Mesendoderm (in vitro differentiated cells): Measurements from ENCODE around the gene GNA15.

Experiments used
- DNase-seq: peaks from one replicate; pipeline ENCODE4 v3.0.0; 2013
- H2AK5ac ChIP-seq: 2 replicates; pipeline ENCODE4 v1.6.1; 2013; ENCODE audit warnings: low read length, inconsistent platforms
- H2BK120ac ChIP-seq: 2 replicates; pipeline ENCODE4 v1.6.1; 2013; ENCODE audit warnings: low read depth, mild to moderate bottlenecking, low read length, moderate library complexity, mixed read lengths
- H2BK15ac ChIP-seq: replicated peaks from 2 replicates; pipeline ENCODE4 v1.6.1; 2013; ENCODE audit warnings: low read depth, mild to moderate bottlenecking, moderate library complexity
- H2BK5ac ChIP-seq: 2 replicates; pipeline ENCODE4 v1.6.1; 2013; ENCODE audit warnings: low read length, inconsistent platforms
- H3K18ac ChIP-seq: 2 replicates; pipeline ENCODE4 v1.6.1; 2013; ENCODE audit warnings: mild to moderate bottlenecking, low read length, mixed read lengths
- H3K23ac ChIP-seq: one replicate; pipeline ENCODE4 v1.6.1; 2013; ENCODE audit warnings: low read length
- H3K27ac ChIP-seq: 2 replicates; pipeline ENCODE4 v1.5.1; 2013; ENCODE audit warnings: low read depth, mild to moderate bottlenecking, inconsistent platforms, low read length, moderate library complexity
- H3K27me3 ChIP-seq: 2 replicates; pipeline ENCODE4 v1.6.1; 2013; ENCODE audit warnings: low read length, control low read depth, mild to moderate bottlenecking, inconsistent platforms; ENCODE audit not compliant: insufficient read depth, poor library complexity
- H3K36me3 ChIP-seq: 2 replicates; pipeline ENCODE4 v1.6.1; 2013; ENCODE audit warnings: low read length, inconsistent platforms; ENCODE audit not compliant: control insufficient read depth, insufficient read depth
- H3K4ac ChIP-seq: one replicate; pipeline ENCODE4 v1.6.1; 2013; ENCODE audit warnings: low read depth, mild to moderate bottlenecking, low read length, moderate library complexity
- H3K4me1 ChIP-seq: 2 replicates; pipeline ENCODE4 v1.6.1; 2013; ENCODE audit warnings: low read depth, low read length, inconsistent platforms; ENCODE audit not compliant: control insufficient read depth
- H3K4me2 ChIP-seq: 2 replicates; pipeline ENCODE4 v1.6.1; 2013; ENCODE audit warnings: low read length
- H3K4me3 ChIP-seq: 2 replicates; pipeline ENCODE4 v1.5.1; 2013; ENCODE audit warnings: mild to moderate bottlenecking, low read length
- H3K56ac ChIP-seq: one replicate; pipeline ENCODE4 v1.6.1; 2013; ENCODE audit warnings: low read length
- H3K79me1 ChIP-seq: 2 replicates; pipeline ENCODE4 v1.6.1; 2013; ENCODE audit warnings: low read length, inconsistent platforms
- H3K79me2 ChIP-seq: 2 replicates; pipeline ENCODE4 v1.6.1; 2013; ENCODE audit warnings: mild to moderate bottlenecking, low read length; ENCODE audit not compliant: control insufficient read depth, insufficient read depth
- H3K9ac ChIP-seq: 2 replicates; pipeline ENCODE4 v1.6.1; 2013; ENCODE audit warnings: low read length, inconsistent platforms
- H4K5ac ChIP-seq: one replicate; pipeline ENCODE4 v1.6.1; 2013; ENCODE audit warnings: low read length
- H4K8ac ChIP-seq: one replicate; pipeline ENCODE4 v1.6.1; 2013; ENCODE audit warnings: low read depth, mild to moderate bottlenecking, control low read depth, low read length, moderate library complexity
- WGBS: extraction: QIAGEN DNeasy Blood & Tissue Kit; methylation state at CpG from one replicate; pipeline ENCODE4 v1.1.7; 2013; ENCODE audit warnings: low lambda C conversion rate, missing lambda C conversion rate; ENCODE audit not compliant: insufficient coverage; ENCODE audit errors: extremely low coverage; 5-methylcytosine and 5-hydroxymethylcytosine counted together

GNA15 gene

DNA sequence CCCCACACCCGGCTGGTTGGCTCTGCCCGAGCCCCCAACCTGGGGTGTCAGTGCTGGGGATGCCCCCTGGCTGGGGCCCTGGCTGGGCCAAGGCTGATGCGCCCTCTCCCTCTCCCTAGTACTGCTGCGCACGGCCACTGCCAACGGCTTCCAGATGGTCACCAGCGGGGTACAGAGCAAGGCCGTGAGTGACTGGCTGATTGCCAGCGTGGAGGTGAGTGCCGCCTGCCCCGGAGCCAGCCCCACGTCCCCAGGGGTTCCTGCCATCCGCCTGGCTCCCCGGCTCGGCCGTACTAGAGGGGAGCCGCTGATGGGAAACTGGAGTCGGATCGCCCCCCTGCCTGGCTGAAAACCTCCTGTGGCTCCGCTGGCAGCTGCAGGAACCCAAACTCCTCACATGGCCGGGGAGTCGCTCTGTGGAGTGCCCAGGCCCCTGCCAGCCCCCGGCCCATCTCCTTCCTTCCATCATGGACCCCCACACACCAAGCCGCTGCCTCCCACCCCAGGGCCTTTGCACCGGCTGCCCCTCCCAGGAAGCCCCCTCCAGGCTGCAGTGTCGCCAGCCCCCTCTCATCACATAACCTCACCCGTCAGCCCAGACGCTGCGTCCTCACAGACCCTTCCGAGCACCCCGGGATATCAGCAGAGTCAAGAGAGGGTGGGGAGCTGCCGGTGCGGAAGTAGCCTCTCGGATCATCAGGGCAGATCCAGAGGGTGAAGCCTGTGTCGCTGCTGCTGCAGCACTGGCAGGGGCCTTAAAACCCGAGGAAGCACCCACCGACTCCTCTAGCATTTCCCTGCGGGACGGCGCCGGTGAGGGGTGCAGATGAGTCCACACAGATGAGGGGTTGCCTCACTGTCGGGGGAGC, 60.5 kb downstream of the GNA15 start:
- Histone ChIP-seq H3K79me1 (peaks cover 6% of the 10 kb centered on the region), H3K27me3 (no peaks in the 10 kb centered on the region), H3K4me2 (no peak overlapping the region), H2BK15ac (no peak overlapping the region), H3K9ac (no peak overlapping the region), H2AK5ac (no peak overlapping the region), H3K56ac (no peak overlapping the region), H2BK5ac (no peak overlapping the region), H3K79me2 (peaks cover 5% of the 10 kb centered on the region), H2BK120ac (no peak overlapping the region), H3K27ac (no peak overlapping the region), H4K5ac (no peak overlapping the region), H3K4ac (no peak overlapping the region), H3K4me3 (no peak overlapping the region), H3K36me3 (no peaks in the 10 kb centered on the region), H3K4me1 (no peaks in the 10 kb centered on the region), H3K18ac (no peak overlapping the region), H3K23ac (no peak overlapping the region), H4K8ac (no peak overlapping the region)
- no peak for DNase-seq
- WGBS = no CpG with 5 or more reads among the region's 42 CpGs

DNA sequence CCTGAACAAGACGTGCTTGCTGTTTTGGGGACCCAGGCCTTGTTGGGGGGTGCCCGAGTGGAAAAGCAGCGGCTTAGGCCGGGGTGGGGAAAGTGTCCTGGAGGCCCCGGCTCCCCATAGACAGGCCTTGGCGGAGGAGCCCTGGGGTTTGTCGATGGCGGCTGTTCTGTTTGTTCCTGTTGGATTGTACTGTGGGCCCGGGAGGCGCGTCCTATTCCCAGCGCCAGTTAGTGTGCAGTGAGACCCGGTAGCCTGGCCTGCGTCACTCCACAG, 61.0 kb downstream of the GNA15 start:
- Histone ChIP-seq H3K4ac (no peak overlapping the region), H3K79me1 (peaks cover 4% of the 10 kb centered on the region), H3K27ac (no peak overlapping the region), H4K5ac (no peak overlapping the region), H2BK15ac (no peak overlapping the region), H3K4me1 (no peaks in the 10 kb centered on the region), H2BK5ac (no peak overlapping the region), H3K4me2 (no peak overlapping the region), H4K8ac (no peak overlapping the region), H3K9ac (no peak overlapping the region), H3K23ac (no peak overlapping the region), H2AK5ac (no peak overlapping the region), H3K27me3 (no peaks in the 10 kb centered on the region), H3K79me2 (no peaks in the 10 kb centered on the region), H3K36me3 (no peaks in the 10 kb centered on the region), H3K56ac (no peak overlapping the region), H3K18ac (no peak overlapping the region), H2BK120ac (no peak overlapping the region), H3K4me3 (no peak overlapping the region)
- no CpG with 5 or more reads among the region's 14 CpGs for WGBS
- no peak for DNase-seq

DNA sequence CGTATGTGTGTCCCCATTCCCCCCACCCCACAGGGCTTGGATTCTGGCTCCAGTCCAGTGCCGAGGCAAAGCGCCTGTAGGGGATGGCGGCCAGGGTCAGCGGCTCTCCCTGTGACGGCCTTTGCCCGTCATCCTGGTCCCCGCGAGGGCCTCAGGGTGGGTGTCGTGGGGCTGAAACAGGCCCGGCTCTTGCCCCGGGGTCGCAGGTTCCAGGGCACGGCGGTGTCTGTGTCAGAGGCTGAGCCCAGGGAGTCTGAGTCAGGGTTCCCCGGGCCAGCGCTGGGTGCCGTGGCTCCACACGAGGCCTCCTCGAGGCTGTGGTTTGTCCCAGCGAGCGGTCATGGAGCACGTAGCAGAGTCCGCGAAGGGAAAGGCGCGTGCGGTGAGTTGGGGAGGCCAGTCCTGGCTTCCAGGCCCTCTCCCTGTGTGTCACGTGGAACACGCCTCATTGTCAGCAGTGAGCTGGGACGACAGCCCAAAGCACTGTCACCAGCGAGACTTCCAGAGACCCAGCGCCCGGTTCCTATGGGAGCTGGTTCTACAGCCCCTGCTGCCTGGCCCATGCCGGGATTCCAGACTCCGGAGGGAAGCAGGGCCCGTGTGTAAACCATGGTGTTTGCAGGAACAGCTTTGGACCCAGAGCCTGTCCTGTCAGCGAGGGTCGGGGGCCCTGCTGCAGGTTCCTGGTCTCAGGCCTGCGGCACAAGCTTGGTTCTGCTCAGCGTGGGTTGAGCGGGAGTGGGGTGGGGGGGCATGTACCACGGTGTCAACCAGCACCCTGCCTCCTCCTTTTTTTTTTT, 63.3 kb downstream of the GNA15 start:
- Histone ChIP-seq H3K4me3 (no peak overlapping the region), H3K79me1 (no peaks in the 10 kb centered on the region), H3K23ac (no peak overlapping the region), H4K5ac (no peak overlapping the region), H3K4me1 (no peaks in the 10 kb centered on the region), H3K79me2 (no peaks in the 10 kb centered on the region), H3K27ac (no peak overlapping the region), H2AK5ac (no peak overlapping the region), H3K4me2 (no peak overlapping the region), H2BK15ac (no peak overlapping the region), H2BK120ac (no peak overlapping the region), H3K9ac (no peak overlapping the region), H3K36me3 (no peaks in the 10 kb centered on the region), H3K56ac (no peak overlapping the region), H3K18ac (no peak overlapping the region), H3K4ac (no peak overlapping the region), H2BK5ac (no peak overlapping the region), H3K27me3 (no peaks in the 10 kb centered on the region), H4K8ac (no peak overlapping the region)
- WGBS = no CpG with 5 or more reads among the region's 43 CpGs
- DNase-seq = no peak

DNA sequence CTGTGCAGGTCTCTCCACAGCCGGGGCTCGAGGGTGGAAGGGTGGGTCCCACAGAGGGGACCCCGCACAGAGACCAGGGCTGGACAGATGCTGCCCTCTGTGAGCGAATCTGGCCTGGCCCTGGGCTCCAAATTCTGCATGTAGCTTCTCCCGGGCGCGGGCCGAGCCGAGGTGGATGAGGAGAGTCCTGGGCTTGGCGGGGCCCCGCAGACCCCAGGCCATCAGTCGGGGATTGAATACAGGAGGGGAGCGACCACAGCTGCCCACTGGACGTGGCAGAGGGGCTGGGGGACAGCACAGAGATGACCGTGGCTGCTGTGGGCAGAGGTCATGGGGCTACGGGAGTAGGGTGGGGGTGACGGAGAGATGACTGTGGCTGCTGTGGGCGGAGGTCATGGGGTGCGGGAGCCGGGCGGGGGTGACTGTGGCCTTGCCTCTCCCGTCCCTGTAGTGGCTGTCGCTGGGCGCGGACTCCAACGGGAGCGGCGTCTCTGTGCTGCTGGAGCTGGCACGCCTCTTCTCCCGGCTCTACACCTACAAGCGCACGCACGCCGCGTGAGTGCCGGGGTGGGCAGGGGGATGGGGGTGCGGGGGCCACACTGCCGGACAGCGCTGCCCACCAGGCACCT, 65.4 kb downstream of the GNA15 start:
- H2BK5ac ChIP-seq = no peak overlapping the region
- H3K79me1 ChIP-seq = no peaks in the 10 kb centered on the region
- H3K9ac ChIP-seq = no peak overlapping the region
- no peak overlapping the region for H3K4me3 ChIP-seq
- no CpG with 5 or more reads among the region's 39 CpGs for WGBS
- H3K27ac ChIP-seq = no peak overlapping the region
- no peaks in the 10 kb centered on the region for H3K79me2 ChIP-seq
- H3K18ac ChIP-seq = no peak overlapping the region
- no peak overlapping the region for H3K4ac ChIP-seq
- no peak overlapping the region for H3K23ac ChIP-seq
- H3K4me1 ChIP-seq = no peaks in the 10 kb centered on the region
- no peaks in the 10 kb centered on the region for H3K27me3 ChIP-seq
- H3K4me2 ChIP-seq = no peak overlapping the region
- no peak overlapping the region for H4K8ac ChIP-seq
- no peak overlapping the region for H4K5ac ChIP-seq
- H2AK5ac ChIP-seq = no peak overlapping the region
- no peak for DNase-seq
- H3K36me3 ChIP-seq = peaks cover 1% of the 10 kb centered on the region
- H2BK15ac ChIP-seq = no peak overlapping the region
- no peak overlapping the region for H3K56ac ChIP-seq
- H2BK120ac ChIP-seq = no peak overlapping the region

DNA sequence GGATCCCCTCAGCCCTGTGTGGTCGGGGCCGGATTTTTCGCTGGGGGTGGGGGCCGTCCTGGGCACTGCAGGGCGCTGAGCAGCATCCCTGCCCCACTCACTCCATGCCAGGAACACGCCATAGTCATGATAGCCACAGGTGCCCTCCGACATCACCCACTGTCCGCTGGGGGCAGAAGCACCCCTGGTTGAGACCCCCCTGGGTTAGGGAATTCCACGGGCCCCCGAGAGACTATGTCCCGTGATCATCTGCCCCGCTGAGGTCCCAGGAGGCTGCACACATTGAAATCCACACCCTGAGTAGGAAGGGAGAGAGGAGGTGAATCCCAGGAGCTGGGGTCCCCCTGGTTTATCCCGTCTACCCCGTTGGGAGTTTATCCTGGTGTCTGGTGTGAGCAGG, 66.1 kb downstream of the GNA15 start:
- H4K5ac ChIP-seq = no peak overlapping the region
- no peak overlapping the region for H3K56ac ChIP-seq
- WGBS = no CpG with 5 or more reads among the region's 14 CpGs
- H3K27me3 ChIP-seq = no peaks in the 10 kb centered on the region
- H3K18ac ChIP-seq = no peak overlapping the region
- H3K36me3 ChIP-seq = peaks cover 3% of the 10 kb centered on the region
- no peaks in the 10 kb centered on the region for H3K4me1 ChIP-seq
- H2AK5ac ChIP-seq = no peak overlapping the region
- H3K4me2 ChIP-seq = no peak overlapping the region
- no peak overlapping the region for H3K9ac ChIP-seq
- no peaks in the 10 kb centered on the region for H3K79me2 ChIP-seq
- no peaks in the 10 kb centered on the region for H3K79me1 ChIP-seq
- H2BK5ac ChIP-seq = no peak overlapping the region
- H2BK15ac ChIP-seq = no peak overlapping the region
- H3K4me3 ChIP-seq = no peak overlapping the region
- no peak overlapping the region for H2BK120ac ChIP-seq
- no peak overlapping the region for H4K8ac ChIP-seq
- H3K4ac ChIP-seq = no peak overlapping the region
- no peak overlapping the region for H3K27ac ChIP-seq
- DNase-seq = no peak
- no peak overlapping the region for H3K23ac ChIP-seq
